Neural cell (in vitro differentiated cells): ENCODE data around the gene BIRC6. TPM values are rescaled to one million over a fixed set of nuclear protein-coding genes. Genes with fewer than 3 reads are reported as not detected.

ENCODE experiments used
- H2AFZ ChIP-seq: fragments of 200-600, 300-800 bp; sonication (generic), shearing (Covaris generic); 2 replicates; pipeline ENCODE4 v1.6.0; 2014; ENCODE audit warnings: low read depth, mild to moderate bottlenecking, antibody characterized with exemption, low read length, moderate library complexity
- H3F3A ChIP-seq: fragments of 200-600 bp; shearing (Covaris generic); 2 replicates; pipeline ENCODE4 v1.6.1; 2016; ENCODE audit warnings: mild to moderate bottlenecking, moderate library complexity, mixed read lengths, antibody characterized with exemption, low read length; ENCODE audit not compliant: insufficient read depth, poor library complexity, severe bottlenecking
- H3K27ac ChIP-seq: fragments of 200-600, 300-800 bp; sonication (generic), shearing (Covaris generic); 2 replicates; pipeline ENCODE4 v1.5.1; 2014; ENCODE audit warnings: mild to moderate bottlenecking, low read length, moderate library complexity
- H3K27me3 ChIP-seq: fragments of 300-800, 200-600 bp; sonication (generic), shearing (Covaris generic); 2 replicates; pipeline ENCODE4 v1.6.0; 2014; ENCODE audit warnings: mild to moderate bottlenecking, low read depth, low read length, moderate library complexity; ENCODE audit not compliant: insufficient read depth
- H3K36me3 ChIP-seq: fragments of 300-800, 200-600 bp; sonication (generic), shearing (Covaris generic); 2 replicates; pipeline ENCODE4 v1.5.1; 2014; ENCODE audit warnings: mild to moderate bottlenecking, antibody characterized with exemption, low read length, moderate library complexity; ENCODE audit not compliant: insufficient read depth
- H3K4me2 ChIP-seq: fragments of 300-800, 200-600 bp; sonication (generic), shearing (Covaris generic); 2 replicates; pipeline ENCODE4 v1.6.0; 2014; ENCODE audit warnings: mild to moderate bottlenecking, low read length
- H3K4me3 ChIP-seq: fragments of 300-800, 200-600 bp; sonication (generic), shearing (Covaris generic); 2 replicates; pipeline ENCODE4 v1.5.1; 2014; ENCODE audit warnings: mild to moderate bottlenecking, low read length, moderate library complexity
- H3K79me2 ChIP-seq: fragments of 200-600 bp; shearing (Covaris generic); replicated peaks from 2 replicates; pipeline ENCODE4 v1.6.0; 2014; ENCODE audit warnings: mild to moderate bottlenecking, low read length, moderate library complexity; ENCODE audit not compliant: insufficient read depth
- H3K9ac ChIP-seq: fragments of 300-800, 200-600 bp; sonication (generic), shearing (Covaris generic); 2 replicates; pipeline ENCODE4 v1.6.1; 2016; ENCODE audit warnings: mild to moderate bottlenecking, low read length, mixed read lengths
- H3K9me2 ChIP-seq: fragments of 200-600 bp; shearing (Covaris generic); 2 replicates; pipeline ENCODE4 v1.6.1; 2016; ENCODE audit warnings: mild to moderate bottlenecking, low read length, mixed read lengths; ENCODE audit not compliant: insufficient read depth
- H3K9me3 ChIP-seq: fragments of 200-600, 300-800 bp; sonication (generic), shearing (Covaris generic); 2 replicates; pipeline ENCODE4 v1.6.1; 2016; ENCODE audit warnings: mild to moderate bottlenecking, mixed run types, low read length, moderate library complexity, mixed read lengths
- H4K20me1 ChIP-seq: fragments of 200-600 bp; shearing (Covaris generic); 2 replicates; pipeline ENCODE4 v1.6.1; 2016; ENCODE audit warnings: mild to moderate bottlenecking, mixed run types; ENCODE audit not compliant: insufficient read depth
- EP300 ChIP-seq: fragments of 450-650 bp; conservative IDR thresholded peaks from 2 replicates; pipeline ENCODE4 v1.6.1; 2014; ENCODE audit warnings: antibody characterized with exemption, mild to moderate bottlenecking, moderate library complexity; ENCODE audit not compliant: poor library complexity, severe bottlenecking
- EZH2 ChIP-seq: fragments of 200-600, 300-800 bp; shearing (Covaris generic), sonication (generic); IDR thresholded peaks from 2 replicates; pipeline ENCODE4 v1.6.1; 2014; ENCODE audit warnings: antibody characterized with exemption, low read length, borderline replicate concordance, mild to moderate bottlenecking; ENCODE audit not compliant: insufficient read depth, poor library complexity, severe bottlenecking
- MXI1 ChIP-seq: fragments of 450-650 bp; conservative IDR thresholded peaks from 2 replicates; pipeline ENCODE4 v1.6.1; 2014; ENCODE audit warnings: antibody characterized with exemption, mild to moderate bottlenecking; ENCODE audit not compliant: poor library complexity, severe bottlenecking
- POLR2AphosphoS5 ChIP-seq: IDR thresholded peaks from 2 replicates; pipeline ENCODE4 v1.6.1; 2012
- RAD21 ChIP-seq: fragments of 450-650 bp; conservative IDR thresholded peaks from 2 replicates; pipeline ENCODE4 v1.6.1; 2014; ENCODE audit warnings: antibody characterized with exemption, mild to moderate bottlenecking, moderate library complexity
- SMC3 ChIP-seq: fragments of 450-650 bp; conservative IDR thresholded peaks from 2 replicates; pipeline ENCODE4 v1.6.1; 2014; ENCODE audit warnings: antibody characterized with exemption, mild to moderate bottlenecking, moderate library complexity; ENCODE audit not compliant: poor library complexity
- TAF1 ChIP-seq: IDR thresholded peaks from 2 replicates; pipeline ENCODE4 v1.6.1; 2012; ENCODE audit warnings: low read depth
- polyA plus RNA-seq: library from polyadenylated mRNA; depleted of rRNA; stranded (reverse); fragments of >200 nt; gene quantifications from 2 replicates; pipeline ENCODE4 v1.2.3, GENCODE V29; 2014
- TF ChIP-seq, protein P1 (sequence below): fragments of 450-650 bp; IDR thresholded peaks from 2 replicates; pipeline ENCODE4 v1.5.1; 2014; ENCODE audit warnings: antibody characterized with exemption, mild to moderate bottlenecking, moderate library complexity; ENCODE audit not compliant: poor library complexity, severe bottlenecking
- TF ChIP-seq, protein P2 (sequence below): IDR thresholded peaks from 2 replicates; pipeline ENCODE4 v1.6.1; 2012; ENCODE audit warnings: borderline replicate concordance

The BIRC6 gene
- polyA plus RNA-seq, 1 donor from 2014 or later, result 109 TPM

DNA sequence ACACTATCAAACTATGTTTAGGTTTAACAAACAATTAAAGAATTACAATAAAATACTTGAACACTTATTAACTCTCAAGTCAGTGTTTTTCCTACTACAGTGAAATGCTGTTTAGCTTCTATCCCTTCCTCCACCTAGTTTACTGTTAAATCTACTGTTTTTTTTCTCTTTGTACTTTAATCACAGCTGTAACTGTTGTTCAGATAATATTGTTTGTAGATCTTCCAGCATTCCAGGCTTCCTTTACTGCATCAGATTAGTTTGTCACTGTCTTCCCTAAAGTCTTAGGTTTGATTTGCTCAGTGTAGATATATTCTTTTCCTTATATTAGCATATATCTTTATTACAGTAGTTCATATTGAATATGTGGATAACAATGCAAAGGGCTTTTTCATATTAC, 22.5 kb downstream of the BIRC6 start:
- Histone ChIP-seq H3K4me3 (no peak overlapping the region), H2AFZ (no peak overlapping the region), H3K36me3 (no peaks in the 10 kb centered on the region), H4K20me1 (no peaks in the 10 kb centered on the region), H3F3A (no peaks in the 10 kb centered on the region), H3K4me2 (no peak overlapping the region), H3K27ac (no peak overlapping the region), H3K9ac (no peak overlapping the region), H3K9me3 (no peaks in the 10 kb centered on the region), H3K27me3 (no peaks in the 10 kb centered on the region), H3K79me2 (peaks cover 46% of the 10 kb centered on the region), H3K9me2 (no peaks in the 10 kb centered on the region)
- TF ChIP-seq, protein P1, sequence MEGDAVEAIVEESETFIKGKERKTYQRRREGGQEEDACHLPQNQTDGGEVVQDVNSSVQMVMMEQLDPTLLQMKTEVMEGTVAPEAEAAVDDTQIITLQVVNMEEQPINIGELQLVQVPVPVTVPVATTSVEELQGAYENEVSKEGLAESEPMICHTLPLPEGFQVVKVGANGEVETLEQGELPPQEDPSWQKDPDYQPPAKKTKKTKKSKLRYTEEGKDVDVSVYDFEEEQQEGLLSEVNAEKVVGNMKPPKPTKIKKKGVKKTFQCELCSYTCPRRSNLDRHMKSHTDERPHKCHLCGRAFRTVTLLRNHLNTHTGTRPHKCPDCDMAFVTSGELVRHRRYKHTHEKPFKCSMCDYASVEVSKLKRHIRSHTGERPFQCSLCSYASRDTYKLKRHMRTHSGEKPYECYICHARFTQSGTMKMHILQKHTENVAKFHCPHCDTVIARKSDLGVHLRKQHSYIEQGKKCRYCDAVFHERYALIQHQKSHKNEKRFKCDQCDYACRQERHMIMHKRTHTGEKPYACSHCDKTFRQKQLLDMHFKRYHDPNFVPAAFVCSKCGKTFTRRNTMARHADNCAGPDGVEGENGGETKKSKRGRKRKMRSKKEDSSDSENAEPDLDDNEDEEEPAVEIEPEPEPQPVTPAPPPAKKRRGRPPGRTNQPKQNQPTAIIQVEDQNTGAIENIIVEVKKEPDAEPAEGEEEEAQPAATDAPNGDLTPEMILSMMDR, result no peak
- TF ChIP-seq SMC3 (no peak), TAF1 (no peak), EZH2 (no peak), MXI1 (no peak), POLR2AphosphoS5 (no peak), RAD21 (no peak), EP300 (no peak)
- TF ChIP-seq, protein P2, sequence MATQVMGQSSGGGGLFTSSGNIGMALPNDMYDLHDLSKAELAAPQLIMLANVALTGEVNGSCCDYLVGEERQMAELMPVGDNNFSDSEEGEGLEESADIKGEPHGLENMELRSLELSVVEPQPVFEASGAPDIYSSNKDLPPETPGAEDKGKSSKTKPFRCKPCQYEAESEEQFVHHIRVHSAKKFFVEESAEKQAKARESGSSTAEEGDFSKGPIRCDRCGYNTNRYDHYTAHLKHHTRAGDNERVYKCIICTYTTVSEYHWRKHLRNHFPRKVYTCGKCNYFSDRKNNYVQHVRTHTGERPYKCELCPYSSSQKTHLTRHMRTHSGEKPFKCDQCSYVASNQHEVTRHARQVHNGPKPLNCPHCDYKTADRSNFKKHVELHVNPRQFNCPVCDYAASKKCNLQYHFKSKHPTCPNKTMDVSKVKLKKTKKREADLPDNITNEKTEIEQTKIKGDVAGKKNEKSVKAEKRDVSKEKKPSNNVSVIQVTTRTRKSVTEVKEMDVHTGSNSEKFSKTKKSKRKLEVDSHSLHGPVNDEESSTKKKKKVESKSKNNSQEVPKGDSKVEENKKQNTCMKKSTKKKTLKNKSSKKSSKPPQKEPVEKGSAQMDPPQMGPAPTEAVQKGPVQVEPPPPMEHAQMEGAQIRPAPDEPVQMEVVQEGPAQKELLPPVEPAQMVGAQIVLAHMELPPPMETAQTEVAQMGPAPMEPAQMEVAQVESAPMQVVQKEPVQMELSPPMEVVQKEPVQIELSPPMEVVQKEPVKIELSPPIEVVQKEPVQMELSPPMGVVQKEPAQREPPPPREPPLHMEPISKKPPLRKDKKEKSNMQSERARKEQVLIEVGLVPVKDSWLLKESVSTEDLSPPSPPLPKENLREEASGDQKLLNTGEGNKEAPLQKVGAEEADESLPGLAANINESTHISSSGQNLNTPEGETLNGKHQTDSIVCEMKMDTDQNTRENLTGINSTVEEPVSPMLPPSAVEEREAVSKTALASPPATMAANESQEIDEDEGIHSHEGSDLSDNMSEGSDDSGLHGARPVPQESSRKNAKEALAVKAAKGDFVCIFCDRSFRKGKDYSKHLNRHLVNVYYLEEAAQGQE, result no peak

DNA sequence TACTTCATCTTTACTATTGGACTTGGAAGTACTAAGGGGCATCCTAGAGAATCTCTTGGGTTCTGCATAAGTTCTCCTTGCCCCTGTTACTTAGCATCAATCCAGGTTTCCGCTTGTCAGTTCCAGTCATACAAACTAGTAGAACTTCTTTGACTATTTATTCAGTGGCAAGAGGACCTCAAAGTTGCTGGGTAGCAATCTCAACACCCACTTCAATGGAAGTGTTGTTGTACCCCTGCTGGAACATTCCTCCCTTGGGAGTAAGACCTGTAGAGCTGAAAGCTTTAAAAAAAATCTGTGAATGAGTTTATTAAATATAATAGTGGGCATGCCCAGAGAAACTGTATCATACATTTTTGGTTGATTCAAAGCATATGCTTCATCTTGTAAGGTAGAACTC, 27.0 kb downstream of the BIRC6 start:
- no peaks in the 10 kb centered on the region for H3K36me3 ChIP-seq
- H2AFZ ChIP-seq, result no peak overlapping the region
- TF ChIP-seq SMC3 (no peak), RAD21 (no peak), TAF1 (no peak), EZH2 (no peak), POLR2AphosphoS5 (no peak), MXI1 (no peak), EP300 (no peak)
- TF ChIP-seq, protein P2, result no peak
- TF ChIP-seq, protein P1, result no peak
- no peak overlapping the region for H3K9ac ChIP-seq
- H3K27ac ChIP-seq, result no peak overlapping the region
- H3K9me2 ChIP-seq, result no peaks in the 10 kb centered on the region
- H3K27me3 ChIP-seq, result no peaks in the 10 kb centered on the region
- H4K20me1 ChIP-seq, result no peaks in the 10 kb centered on the region
- peaks cover 16% of the 10 kb centered on the region for H3K79me2 ChIP-seq
- no peak overlapping the region for H3K4me3 ChIP-seq
- no peaks in the 10 kb centered on the region for H3K9me3 ChIP-seq
- H3F3A ChIP-seq, result no peaks in the 10 kb centered on the region
- no peak overlapping the region for H3K4me2 ChIP-seq
